ENCODE measurements around the gene BLOC1S2. TPM values are rescaled to one million over a fixed set of nuclear protein-coding genes. Genes with fewer than 3 reads are reported as not detected.

BLOC1S2 gene
- total RNA-seq = 60.7 and 99.1 TPM in 2 replicates

GRCh38 chr10:100286051-100287033 is at the start of gene BLOC1S2:
Gene BLOC1S2 (minus strand): TSS chr10:100286680. CDS start chr10:100286659, 21 bp downstream.

GRCh38 chr10:100330079-100330478 is 43.6 kb upstream of the BLOC1S2 start, which contains the start of gene PKD2L1:
Gene PKD2L1 (minus strand): TSS chr10:100330228. CDS start chr10:100330103, 125 bp downstream.

DNA sequence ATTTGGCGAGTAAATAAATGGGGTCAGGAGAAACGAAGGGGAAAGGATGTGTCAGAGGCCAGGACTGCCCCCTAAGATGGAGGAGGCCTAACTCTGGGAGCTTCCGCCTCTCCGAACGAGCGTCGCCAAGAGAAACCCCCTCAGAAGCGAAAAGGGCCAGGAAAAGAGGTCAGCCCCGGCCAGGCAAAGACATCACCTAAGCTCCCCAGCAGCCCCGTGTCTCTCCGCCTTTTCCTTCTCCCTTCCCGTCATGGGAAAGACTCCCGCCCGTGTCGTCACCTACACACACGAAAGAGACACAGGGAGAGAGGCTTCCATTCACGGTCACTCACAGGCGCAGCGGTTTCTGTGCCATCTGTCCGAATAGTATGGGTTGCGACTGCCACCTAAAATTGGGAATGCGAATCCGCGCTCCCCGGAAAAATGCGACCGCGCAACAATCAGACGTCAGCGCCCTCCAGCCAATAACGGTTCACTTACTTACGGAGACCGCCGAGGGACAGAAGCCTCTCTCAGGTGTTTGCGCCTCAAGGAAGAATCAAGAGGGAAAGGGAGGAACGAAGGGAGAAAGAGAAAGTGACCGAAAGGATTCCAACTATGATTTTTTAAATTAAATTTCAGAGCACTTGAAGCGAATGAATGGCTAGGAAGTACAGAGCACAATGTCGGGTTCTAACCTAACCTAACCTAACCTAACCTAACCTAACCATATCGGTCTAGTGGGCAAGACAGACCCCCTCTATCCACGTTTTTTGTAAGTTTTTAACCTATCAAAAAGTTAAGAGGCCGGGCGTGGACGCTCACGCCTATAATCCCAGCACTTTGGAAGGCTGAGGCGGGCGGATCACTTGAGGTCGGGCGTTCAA is 19.0 kb downstream of the BLOC1S2 start, which contains the start of gene CWF19L1:
Gene CWF19L1, minus strand, starts transcription at position 400 of the 866 bp plus-strand sequence. Its CDS starts 45 bp downstream, at position 355.

Other genes starting within 250 kb of the BLOC1S2 start
- gene CPN1, start 204.8 kb downstream of the BLOC1S2 start, total RNA-seq = not detected in 2 replicates
- 28.2 and 51.6 TPM in 2 replicates for gene ERLIN1, start 100.7 kb downstream of the BLOC1S2 start, total RNA-seq
- 22.6 and 29.4 TPM in 2 replicates for gene CHUK, start 57.1 kb downstream of the BLOC1S2 start, total RNA-seq
- gene CWF19L1, start 19.0 kb downstream of the BLOC1S2 start, total RNA-seq = 24.1 and 30.1 TPM in 2 replicates
- not detected in 2 replicates for gene PKD2L1, start 43.5 kb upstream of the BLOC1S2 start, total RNA-seq
- 353 and 681 TPM in 2 replicates for gene SCD, start 60.6 kb upstream of the BLOC1S2 start, total RNA-seq
- not detected in 2 replicates for gene WNT8B, start 176.3 kb upstream of the BLOC1S2 start, total RNA-seq
- gene SEC31B, start 233.2 kb upstream of the BLOC1S2 start, total RNA-seq = 0.43 and 2.4 TPM in 2 replicates
- 86.7 and 108 TPM in 2 replicates for gene NDUFB8, start 243.2 kb upstream of the BLOC1S2 start, total RNA-seq
- 6.0 and 6.7 TPM in 2 replicates for gene HIF1AN, start 249.3 kb upstream of the BLOC1S2 start, total RNA-seq

Measured in tracheal epithelial cell (primary cell).